NCI-H2171 treated with DMSO at 0.1 percent for 48 hours (cell line): ENCODE results near the gene DACT2.
"Not testable (repeated sequence)": the region's sequence is repeated elsewhere in the genome, so short reads cannot be mapped to it uniquely, and the experiment has no call there.

Source experiments
- DNase-seq: peaks from one replicate; lab custom pipeline; 2025; lab: John Stamatoyannopoulos, UW

Gene DACT2

DNA sequence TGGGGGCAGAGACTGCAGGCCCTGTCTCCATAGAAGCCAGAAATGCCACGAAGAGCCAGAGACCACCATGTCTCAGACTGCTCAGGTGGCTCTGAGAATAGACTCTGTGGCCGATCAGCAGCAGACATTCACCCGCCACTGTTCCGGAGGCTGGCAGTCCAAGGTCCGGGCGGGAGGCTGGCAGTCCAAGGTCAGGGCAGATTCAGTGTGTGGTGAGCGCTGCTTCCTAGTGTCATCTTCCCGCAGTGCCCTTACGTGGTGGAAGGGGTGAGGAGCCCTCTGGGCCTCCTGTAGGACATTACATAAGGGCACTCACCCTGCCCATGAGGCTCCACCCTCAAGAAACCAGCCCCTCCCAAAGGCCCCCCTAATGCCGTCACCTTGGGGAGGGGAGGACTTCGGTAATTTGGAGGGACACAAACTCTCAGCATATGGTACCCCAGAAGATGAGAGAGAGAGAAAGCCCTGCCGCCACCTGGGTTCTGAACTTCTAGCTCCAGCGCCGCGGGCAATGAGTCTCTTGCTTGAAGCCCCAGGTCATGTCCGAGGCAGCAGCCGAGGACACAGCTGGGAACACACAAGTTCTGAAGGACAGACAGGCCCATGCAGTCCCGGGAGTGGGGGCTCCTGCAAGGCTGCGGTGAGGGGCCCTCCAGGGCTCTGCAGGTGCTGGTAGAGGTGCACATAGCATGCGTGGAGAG lies 36.4 kb downstream of the DACT2 start:
- no peak for DNase-seq

DNA sequence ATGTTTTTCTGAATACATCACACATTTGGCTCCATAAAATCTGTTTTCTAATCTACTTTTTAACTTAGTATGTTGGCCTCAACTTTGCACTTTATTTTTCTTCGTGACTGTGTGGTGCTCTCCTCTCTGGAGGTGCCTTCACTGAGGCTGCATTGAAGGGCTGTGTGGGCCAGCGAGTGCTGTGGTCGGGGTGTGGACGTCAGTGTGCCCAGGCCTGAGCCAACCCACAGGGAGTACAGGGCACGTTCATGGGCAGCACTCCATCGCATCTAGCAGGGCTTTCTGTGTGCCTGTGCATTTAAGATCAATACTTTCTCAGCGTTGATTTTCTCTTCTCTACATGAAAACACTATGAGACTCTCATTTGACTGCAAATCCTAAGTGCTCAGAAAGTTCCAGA lies 37.8 kb downstream of the DACT2 start:
- no peak for DNase-seq

DNA sequence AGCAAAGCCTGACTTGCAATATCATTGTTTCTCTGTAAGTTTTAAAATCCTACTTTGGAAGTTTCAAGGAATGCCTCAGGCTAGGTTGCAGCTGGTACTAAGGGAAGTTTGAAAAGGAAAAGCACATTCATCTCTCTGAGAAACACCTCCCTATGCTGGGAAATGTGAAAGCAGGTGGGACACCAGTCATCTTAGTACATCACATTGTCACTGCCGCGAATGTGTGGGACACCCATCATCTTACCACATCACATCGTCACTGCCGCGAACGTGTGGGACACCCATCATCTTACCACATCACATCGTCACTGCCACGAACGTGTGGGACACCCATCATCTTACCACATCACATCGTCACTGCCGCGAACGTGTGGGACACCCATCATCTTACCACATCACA lies 38.3 kb downstream of the DACT2 start:
- DNase-seq, result not testable (repeated sequence)

DNA sequence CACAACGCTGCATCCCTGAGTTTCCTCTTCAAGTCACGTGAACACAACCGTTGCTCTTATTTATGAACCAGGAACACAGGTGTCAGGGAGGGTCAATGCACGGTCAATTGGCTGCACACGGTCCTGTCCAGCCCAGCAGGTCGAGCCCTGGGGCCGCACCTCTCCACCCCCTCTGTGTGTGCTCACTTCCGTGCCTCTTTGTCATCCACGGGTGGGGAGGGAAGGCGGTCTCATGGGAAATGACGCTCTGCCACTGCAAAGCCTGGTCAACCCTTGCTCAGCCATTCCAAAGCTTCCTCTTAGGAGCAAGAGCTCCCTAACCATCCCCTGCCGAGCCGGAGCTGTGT lies 38.7 kb downstream of the DACT2 start:
- no peak for DNase-seq

DNA sequence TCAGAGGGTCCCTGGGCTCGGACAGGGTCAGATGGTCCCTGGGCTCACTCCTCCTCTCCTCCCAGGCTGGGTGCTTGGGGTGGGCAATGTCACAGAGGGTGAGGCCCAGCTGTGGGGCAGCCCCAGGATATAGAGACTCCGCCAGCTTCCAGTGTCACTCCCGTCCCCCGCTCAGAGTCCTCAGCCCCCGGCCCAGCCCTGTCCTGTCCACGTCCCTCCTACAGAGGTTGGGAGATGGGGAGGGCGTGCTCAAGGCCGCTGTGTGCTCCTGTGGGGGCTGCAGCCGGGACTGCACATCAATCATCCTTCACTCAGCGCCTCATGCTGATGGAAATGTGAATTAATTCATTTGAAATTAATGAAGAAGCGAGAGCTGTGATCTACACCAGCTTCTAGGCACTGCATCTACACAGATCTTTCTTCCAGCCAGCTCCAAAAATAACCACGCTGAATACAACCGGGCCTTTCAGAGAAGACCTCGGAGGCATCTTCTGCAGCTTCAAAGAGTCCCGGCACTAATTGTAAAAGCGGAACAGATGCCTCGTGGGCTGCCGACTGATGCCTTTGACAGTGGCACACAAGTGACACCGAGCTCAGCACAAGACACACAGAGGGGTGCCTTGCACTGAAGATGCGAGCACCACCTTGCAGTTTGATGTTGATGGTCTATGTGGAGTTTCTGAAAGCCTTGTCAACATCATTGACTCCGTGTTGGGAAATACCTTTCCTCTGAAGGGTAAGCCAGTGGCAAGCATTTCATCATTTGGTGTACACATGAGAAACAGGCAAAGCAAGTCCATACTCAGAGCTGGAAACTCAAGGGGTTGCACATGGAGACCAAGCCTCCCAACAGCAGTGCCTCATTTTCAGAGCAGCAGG lies 39.3 kb downstream of the DACT2 start:
- no peak for DNase-seq

DNA sequence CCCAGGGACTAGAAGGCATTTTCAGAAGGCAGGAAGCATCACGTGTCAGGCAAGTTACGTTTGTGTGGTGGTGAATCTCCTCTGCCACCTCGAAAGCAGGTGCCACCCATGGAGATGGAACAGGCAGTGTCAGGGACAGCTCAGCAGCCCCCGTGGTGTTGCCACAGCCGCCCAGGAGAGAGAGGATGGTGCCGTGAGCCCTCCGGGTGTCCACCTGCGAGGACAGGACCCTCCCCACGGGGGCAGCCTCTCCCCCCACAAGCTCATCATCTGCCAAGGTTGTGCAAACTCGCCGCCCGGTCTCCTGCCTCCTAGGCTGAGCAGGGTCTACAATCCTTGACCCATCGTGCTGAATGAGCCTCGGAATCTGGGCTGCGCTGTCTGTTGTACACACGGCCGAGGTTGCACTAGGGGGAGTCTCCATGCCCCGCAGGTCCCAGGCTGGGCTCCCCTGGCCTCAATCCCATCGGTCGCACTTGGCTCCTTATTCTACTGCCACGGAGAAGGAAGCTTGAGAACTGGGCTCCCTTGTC lies 40.1 kb downstream of the DACT2 start:
- no peak for DNase-seq

DNA sequence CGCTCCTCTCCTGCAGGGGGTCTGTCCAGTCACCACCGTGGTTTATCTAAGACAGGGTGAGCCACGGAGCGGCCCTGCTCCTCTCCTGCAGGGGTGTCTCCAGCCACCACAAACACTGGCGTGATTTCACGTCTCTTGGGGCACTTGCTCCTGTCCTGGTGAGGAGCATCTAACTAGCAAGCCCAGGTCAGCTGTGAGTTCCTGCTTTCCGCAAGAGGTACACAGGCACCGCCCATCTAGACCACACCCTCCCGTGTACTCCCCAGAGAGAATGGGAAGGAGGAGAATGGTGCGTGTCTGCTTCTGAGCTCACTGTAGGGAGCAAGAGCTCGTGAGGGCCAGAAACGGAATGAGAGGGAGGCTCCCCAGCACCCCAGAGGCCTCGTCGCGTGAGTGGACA lies 40.7 kb downstream of the DACT2 start:
- DNase-seq, result no peak

DNA sequence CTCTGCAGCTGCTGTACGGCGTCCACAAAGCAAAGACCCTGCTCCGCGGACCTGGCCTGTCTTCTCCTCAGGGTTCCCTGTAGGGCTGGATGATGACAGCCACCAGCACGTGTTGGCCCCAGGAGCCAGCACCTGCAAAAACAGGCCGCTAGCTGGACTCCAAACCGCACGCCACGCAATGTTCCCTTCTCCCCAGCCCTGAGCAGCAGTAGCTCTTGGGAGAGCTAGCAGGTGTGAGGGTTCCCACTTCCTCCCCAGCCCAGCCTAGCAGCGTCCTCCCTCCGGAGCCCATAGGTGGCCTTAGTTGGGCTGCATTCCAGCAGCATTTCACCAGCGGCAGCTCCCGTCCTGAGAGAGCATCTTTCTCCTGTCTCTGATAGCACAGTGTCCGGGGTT lies 42.3 kb downstream of the DACT2 start:
- no peak for DNase-seq

DNA sequence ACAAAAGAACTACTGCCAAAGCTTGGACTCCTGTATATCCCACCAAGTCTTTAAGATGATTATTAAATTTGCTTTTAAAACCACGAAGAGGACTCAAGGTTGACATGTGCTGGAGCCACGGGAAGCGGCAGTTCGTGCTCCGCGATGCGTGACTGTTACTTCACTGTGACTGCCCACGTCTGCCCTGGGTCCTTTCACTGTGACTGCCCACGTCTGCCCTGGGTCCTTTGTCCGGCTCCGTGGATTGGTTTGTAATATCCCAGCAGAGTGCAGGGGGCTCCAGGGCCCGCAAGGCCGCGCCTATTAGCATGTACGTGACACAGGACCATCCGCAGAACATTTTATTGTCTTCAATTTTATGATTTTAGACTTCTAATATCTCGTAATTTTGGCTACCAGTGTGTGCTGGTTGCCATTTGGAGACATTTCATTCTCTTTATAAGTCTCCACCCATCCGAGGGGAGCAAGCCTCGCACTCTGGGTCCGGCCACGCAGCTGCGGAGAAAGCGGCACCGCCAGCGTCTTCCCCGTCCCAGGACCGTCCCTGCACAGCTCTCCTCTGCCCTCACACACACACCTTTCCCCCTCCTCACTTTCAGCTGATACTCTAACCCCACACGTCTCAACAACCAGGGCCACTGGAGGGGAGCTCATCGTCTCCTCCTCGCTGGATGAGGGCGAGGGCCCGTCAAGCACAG lies 42.9 kb downstream of the DACT2 start:
- DNase-seq, result no peak

DNA sequence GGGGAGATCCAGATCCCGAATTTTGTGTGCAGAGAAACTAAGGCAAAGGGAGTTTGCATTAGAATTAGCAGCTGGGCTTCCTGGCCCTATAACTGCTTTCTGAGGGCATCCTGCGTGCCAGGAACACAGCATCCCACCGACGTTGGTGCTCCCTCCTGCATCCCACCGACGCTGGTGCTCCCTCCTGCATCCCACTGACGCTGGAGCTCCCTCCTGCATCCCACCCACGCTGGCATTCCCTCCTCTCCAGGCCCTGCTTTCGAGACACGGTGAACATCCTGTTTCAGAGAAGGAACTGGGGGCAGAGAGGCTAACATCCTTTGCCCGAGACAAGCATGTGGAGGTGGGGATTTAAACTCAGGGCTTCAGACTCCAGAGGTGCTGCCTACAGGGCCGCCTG lies 44.4 kb downstream of the DACT2 start:
- no peak for DNase-seq

DNA sequence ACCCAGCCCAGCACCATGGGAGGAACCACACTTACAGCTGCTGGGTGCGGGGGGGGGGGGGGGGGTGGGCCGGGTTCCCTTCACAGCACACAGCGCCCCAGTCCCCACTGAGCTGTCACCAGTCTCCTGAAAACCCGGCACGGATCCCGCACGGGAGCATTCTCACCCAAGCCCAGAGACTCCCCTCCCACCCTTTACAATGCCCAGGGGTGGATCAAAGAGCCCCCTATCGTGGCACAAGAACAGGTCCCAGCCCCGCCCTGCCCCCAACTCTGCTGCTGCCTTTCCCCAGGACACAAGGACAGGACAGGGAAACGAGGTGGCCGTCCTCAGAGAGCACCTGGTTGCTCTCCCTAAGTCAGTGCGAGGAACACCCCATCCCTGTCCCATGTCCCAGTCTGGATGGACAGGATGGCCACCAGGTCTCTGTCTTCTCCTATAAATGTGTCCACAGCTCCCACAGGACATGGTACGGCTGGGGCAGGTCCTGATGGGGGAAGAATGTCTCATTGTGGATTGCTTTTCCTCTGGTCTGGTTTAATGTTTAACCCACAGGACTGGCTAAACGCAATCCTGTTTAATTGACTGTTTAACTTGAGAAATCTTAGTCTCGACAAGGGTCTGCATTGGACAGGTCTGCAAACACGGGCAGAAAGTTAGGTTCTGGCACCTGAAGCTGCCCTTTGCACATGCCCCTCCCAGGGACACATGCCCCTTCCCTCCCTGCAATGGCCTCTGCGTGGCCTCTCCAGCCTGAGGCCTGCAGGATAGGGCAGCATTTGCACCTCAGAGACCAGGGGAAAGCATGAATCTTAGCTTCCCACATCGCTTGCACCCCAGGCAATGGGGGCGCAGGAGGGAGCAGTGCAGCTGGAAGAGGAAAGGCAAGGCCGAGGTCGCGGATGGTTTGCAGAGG lies 45.3 kb downstream of the DACT2 start:
- no peak for DNase-seq

DNA sequence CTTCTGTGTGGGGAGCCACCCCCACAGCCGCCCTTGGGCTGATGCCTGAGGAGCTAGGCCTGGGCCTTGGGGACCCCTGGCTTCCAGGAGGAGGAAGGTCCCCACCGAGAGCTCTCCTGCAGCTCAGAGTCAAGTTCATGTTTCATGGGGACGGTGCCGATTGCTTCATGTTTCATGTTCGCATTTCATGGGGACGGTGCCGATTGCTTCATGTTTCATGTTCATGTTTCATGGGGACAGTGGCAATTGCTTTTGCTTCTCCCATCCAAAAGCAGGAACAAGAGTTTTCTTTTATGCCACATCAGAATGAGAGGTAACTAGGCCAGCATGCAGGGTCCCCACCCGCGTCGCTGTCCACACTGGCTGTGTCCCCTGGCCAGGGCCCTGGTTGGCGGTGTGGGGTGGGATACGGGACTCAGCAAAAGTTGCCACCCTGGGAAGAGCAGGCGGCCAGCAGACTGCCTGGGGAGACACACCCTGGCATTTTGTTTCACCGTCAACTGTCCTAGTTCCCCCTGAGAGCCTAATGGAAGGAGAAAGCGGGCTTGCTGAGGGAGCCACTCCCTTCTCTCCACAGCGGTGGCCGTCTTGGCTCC lies 46.0 kb downstream of the DACT2 start:
- no peak for DNase-seq

DNA sequence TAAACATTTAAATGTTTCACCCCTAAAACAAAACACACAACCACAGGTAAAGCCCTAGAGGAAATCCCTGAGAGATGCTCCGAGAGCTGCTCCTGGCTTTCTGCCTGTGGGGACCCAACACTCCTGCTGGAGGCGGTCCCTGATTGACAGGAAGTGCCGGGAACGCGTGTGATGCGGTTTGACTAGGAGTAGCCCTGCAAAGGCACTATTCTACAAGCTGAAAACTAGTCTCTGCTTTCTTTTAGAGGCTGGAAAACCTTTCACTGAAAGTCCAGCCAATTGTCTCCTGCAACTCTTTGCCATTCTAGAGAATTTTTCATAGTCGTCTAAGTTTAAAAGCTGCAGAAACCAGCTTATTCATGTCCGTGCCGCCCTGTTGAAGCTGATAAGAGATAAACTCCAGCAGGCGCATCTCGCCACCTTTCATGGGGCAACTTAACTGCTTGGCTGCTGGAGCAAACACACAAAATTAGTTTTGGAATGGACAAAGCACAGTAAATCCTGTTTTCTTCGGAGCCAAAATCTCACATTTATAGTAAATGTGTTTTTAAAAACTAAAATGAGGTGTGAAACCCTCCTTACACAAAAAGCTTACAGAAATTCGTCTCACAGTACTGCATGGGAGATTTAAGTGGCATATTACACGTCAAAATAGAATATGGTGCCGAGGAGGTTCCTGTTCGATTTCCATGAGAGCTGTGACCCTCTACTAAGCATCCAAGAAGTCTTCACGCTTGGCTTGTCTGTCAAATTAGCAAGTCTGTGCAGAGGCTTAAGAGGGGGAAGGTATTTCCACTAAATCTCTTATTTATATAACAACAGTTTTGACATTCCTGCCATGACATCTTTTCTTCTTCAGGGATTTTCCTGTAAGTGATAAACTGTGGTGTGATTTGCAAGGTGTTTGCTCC lies 46.9 kb downstream of the DACT2 start:
- no peak for DNase-seq

DNA sequence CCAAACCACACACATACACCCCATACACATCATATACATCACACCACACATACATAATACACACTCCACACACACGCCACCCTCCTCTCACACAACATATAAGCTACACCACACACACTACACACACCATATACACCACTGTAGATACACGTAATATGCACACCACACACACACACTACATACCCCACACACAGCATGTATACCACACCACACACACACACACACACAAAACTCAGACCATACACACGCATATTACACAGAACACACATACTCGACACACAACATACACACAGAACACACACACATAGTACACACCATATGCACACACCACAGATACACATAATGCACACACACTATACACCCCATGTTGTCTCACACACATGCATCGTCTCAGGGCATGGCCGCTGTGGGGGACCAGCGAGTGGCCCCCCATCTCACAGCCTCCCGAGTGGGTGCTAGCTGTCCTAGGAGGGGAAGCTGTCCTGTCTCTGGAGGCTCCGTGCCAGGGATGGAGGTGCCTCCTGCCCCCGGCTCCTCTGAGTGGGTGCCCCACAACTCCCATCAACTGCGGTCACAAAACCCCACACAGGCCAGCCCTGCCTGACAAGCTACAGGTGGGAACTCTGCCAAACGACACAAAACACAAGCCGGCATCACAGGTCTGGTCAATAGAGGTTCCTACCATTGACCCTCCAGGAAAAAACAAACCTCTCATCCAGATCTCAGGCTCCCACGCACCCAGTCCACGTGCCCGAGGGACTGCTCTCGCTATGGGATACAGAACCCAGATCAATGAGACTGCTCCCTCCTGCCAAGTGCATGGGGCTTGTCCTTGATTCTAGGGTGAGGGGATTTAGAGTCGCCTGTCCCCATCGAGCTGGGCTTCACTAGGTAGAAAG lies 49.1 kb downstream of the DACT2 start:
- DNase-seq, result no peak

DNA sequence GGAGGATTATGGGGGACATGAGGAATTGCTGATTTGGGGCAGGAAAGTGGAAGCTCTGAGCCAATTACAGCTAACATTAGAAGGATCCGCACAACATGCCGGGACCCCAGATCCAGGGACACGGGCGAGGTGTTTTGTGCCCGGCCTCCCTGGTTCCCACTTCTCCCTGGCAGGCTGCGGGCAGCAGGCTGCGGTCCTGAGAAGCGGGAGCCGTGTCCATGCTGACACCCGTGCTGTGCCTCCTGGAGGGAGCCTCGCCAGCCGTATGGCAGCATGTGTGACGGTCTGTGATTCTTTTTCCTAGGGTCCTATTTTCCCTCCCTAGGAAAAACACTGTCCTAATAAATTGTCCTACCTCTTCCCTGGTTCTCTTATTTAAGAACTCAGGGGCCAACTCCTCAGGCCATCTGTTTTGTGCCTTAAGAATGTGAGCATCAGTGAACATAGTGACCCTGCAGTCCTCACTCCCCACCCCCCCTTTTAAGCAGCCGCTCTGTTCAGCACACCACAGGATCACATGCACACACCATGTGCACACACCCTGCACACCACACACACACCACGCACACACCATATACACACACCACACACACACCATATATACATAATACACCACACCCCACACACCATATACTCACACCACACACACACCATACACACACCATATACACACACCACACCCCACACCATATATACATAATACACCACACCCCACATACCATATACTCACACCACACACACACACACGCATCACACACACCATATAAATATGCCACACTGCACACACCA lies 49.9 kb downstream of the DACT2 start:
- DNase-seq, result no peak

DNA sequence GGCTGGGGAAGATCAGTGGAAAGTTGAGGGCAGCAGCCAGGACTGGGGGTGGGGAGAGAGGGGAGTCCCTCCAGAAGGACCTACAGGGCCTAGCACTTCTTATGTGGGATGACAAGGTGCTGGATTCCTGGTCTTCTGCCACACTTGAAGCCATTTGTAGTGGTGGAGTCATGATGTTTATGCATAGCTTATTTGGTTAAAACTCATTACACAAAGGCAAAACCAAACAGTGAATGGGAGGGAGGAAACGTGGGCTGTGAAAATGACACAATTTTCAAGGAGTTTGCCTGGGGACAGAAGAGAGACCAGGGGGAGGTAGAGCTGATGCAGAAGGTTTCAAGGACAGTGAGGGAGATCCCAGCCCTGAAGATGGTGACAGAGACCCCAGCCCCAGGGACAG lies 50.8 kb downstream of the DACT2 start:
- DNase-seq, result no peak

DNA sequence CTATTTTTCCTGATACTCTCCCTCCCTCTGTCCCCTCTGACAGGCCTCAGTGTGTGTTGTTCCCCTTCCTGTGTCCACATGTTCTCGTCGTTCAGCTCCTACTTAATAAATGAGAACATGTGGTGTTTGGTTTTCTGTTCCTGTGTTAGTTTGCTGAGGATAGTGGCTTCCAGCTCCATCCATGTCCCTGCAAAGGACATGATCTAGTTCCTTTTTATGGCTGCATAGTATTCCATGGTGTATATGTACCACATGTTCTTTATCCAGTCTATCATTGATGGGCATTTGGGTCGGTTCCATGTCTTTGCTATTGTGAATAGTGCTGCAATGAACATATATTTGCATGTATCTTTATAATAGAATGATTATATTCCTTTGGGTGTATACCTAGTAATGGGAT lies 51.8 kb downstream of the DACT2 start:
- DNase-seq, result not testable (repeated sequence)
